ENCODE data around the gene C1orf53.
A peak's percentile ranks its signal among the peaks of the same experiment; 100 is the strongest.
"Not testable (repeated sequence)": the region's sequence is repeated elsewhere in the genome, so short reads cannot be mapped to it uniquely, and the experiment has no call there.

The C1orf53 gene

GRCh38 chr1:197933647-197934046 is 31.2 kb downstream of the C1orf53 start:
- TF ChIP-seq, protein P1, sequence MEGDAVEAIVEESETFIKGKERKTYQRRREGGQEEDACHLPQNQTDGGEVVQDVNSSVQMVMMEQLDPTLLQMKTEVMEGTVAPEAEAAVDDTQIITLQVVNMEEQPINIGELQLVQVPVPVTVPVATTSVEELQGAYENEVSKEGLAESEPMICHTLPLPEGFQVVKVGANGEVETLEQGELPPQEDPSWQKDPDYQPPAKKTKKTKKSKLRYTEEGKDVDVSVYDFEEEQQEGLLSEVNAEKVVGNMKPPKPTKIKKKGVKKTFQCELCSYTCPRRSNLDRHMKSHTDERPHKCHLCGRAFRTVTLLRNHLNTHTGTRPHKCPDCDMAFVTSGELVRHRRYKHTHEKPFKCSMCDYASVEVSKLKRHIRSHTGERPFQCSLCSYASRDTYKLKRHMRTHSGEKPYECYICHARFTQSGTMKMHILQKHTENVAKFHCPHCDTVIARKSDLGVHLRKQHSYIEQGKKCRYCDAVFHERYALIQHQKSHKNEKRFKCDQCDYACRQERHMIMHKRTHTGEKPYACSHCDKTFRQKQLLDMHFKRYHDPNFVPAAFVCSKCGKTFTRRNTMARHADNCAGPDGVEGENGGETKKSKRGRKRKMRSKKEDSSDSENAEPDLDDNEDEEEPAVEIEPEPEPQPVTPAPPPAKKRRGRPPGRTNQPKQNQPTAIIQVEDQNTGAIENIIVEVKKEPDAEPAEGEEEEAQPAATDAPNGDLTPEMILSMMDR (IDR thresholded peaks at IDR 0.05; ENCODE audit: insufficient read depth, low read depth, low read length, missing control alignments), result no peak
- no peak for DNase-seq (ENCODE audit: low read depth)
- no peak overlapping the region for H3K4me3 ChIP-seq (ENCODE audit: low read length)

GRCh38 chr1:197937381-197937780 is 35.0 kb downstream of the C1orf53 start:
- TF ChIP-seq, protein P1 (IDR thresholded peaks at IDR 0.05; ENCODE audit: insufficient read depth, low read depth, low read length, missing control alignments), result no peak
- no peak for DNase-seq (ENCODE audit: low read depth)
- H3K4me3 ChIP-seq (ENCODE audit: low read length), result no peak overlapping the region

DNA sequence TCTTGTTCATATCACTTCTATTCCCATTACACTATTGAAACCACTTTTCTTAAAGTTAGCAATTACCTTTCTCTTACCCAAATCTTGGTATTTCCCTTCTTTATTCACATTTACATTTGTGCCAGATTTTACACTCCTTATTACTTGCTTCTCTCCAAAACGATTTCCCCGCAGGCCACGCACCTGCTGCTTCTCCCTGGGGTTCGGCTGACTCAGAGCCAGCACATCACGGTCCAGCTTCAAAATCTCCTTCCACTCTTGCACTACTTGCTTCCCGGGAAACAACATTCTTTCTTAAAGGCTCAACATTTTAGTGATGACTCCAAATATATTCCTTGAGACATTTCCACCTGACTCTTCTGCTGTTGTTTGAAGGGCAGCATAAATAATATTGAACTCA is 35.5 kb downstream of the C1orf53 start:
- DNase-seq (ENCODE audit: low read depth), result no peak
- TF ChIP-seq, protein P1 (IDR thresholded peaks at IDR 0.05; ENCODE audit: insufficient read depth, low read depth, low read length, missing control alignments), result no peak
- no peak overlapping the region for H3K4me3 ChIP-seq (ENCODE audit: low read length)

- not testable (repeated sequence) for H3K4me3 ChIP-seq (ENCODE audit: low read length)
- peak; percentile 71 for DNase-seq (ENCODE audit: low read depth)
Observed at GRCh38 chr1:197939159-197939980, 36.9 kb downstream of the C1orf53 start.

DNA sequence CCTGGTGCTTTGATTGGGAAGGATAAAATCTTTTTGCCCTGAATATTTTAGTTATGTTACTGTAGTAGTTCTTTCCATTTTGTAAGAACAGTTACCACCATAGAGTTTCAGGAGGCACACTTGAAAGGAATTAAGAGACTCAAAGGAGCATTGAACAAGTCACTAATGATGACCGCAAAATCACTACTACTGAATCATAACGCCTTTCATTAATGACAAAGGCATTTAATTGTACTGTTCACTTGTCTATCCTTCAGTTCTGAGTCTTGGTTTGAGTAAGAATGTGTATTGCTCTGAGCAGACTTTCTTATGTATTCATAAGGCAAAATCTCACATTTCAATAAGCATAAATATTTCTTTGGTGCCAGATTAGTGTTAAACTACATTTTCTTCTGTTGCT is 39.6 kb downstream of the C1orf53 start:
- DNase-seq (ENCODE audit: low read depth), result no peak
- TF ChIP-seq, protein P1 (IDR thresholded peaks at IDR 0.05; ENCODE audit: insufficient read depth, low read depth, low read length, missing control alignments), result no peak
- H3K4me3 ChIP-seq (ENCODE audit: low read length), result no peak overlapping the region

DNA sequence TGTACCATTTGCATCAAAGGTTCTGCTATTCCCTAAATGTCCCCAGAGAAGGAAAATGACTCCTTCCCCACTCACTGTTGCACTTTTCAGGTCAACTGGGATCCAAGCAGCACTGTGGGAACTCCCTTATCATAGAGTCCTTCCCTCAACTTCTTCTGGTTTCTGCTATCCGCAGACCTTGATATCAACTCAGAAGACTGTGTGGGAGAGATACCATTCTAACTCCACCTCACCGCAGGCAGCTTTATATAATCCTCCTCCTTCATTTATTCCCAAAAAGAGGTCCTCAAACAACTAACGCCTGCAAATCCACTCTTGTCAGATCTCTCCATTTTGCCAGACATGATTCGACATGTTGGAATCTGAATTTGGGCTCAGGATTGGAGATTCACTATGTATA is 42.1 kb downstream of the C1orf53 start:
- DNase-seq (ENCODE audit: low read depth), result no peak
- no peak overlapping the region for H3K4me3 ChIP-seq (ENCODE audit: low read length)
- TF ChIP-seq, protein P1 (IDR thresholded peaks at IDR 0.05; ENCODE audit: insufficient read depth, low read depth, low read length, missing control alignments), result no peak

DNA sequence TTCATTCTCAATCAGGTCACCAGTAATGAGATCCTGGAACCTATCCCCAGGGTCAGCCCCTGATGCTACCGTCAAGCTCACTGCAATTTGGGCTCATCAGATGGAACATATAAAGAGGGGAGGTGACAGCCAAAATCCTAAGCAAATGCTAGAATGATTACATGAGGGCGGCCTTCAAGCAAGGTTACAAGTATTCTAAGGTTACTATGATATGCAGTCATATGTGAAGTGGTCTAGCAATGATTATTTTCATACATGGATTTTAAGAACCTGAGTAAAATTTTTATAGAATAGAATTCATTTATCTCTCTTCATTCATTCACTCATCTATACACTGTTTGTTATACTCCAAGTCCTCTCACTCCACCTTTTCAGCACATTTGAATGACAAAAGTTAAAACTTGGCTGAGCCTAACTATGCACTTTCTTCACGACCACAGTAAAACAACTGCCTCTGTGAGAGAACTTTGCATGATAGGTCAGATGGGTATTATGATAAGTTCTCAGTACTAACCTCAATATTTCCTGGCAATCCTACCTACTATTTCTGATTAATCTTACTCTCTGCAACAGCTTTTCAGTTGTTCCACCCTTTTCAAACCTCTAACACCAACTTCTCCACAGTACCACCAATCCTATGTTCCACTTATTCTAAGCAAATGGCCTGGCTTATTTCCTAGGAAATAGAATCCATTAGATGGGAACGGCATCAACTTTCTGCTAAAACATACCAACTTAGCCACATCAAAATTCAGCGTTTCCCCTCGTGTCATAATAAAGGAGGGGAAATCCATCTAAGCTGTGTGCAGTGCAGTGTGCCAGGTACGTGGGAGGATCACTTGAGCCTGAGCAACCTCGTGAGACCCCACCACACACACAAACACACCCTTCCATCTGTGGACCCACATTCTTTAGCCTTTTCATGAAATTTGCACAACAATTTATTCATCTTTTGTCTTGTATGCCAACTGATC is 46.8 kb downstream of the C1orf53 start:
- TF ChIP-seq, protein P1 (IDR thresholded peaks at IDR 0.05; ENCODE audit: insufficient read depth, low read depth, low read length, missing control alignments), result no peak
- no peak for DNase-seq (ENCODE audit: low read depth)
- no peak overlapping the region for H3K4me3 ChIP-seq (ENCODE audit: low read length)
